Fibroblast of peridontal ligament (primary cell): ENCODE measurements around the gene HMGN4.
A peak's percentile ranks its signal among the peaks of the same experiment; 100 is the strongest.

Experiments
- DNase-seq: peaks from one replicate; pipeline ENCODE4 v3.0.0-alpha.2; 2010; ENCODE audit errors: extremely low read depth

Gene HMGN4

DNA sequence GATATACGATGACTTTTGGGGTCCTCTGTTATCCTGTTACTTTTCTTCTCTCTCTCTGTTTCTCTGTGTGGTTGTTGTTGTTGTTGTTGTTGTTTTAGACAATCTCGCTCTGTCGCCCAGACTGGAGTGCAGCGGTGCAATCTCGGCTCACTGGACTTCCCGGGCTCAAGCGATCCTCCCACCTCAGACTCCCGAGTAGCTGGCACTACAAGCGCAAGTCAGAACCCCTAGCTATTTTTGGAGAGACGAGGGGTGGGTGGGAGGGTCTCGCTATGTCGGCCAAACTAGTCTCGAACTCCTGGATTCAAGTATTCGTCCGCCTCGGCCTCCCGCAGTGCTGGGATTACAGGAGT, 39.5 kb downstream of the HMGN4 start:
- no peak for DNase-seq

DNA sequence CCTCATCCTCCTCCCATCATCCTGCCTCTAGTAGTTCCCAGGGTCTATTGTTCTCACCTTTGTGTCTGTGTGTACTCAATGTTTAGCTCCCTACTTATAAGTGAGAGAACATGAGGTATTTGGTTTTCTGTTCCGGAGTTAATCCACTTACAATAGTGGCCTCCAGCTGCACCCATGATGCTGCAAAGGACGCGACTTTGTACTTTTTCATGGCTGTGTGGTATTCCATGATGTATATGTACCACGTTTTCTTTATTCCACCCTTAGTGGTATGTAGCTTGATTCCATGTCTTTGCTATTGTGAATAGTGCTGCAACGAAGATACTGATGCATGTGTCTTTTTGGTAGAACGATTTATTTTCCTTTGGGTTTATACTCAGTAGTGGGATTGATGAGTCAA, 40.1 kb downstream of the HMGN4 start:
- DNase-seq = no peak

DNA sequence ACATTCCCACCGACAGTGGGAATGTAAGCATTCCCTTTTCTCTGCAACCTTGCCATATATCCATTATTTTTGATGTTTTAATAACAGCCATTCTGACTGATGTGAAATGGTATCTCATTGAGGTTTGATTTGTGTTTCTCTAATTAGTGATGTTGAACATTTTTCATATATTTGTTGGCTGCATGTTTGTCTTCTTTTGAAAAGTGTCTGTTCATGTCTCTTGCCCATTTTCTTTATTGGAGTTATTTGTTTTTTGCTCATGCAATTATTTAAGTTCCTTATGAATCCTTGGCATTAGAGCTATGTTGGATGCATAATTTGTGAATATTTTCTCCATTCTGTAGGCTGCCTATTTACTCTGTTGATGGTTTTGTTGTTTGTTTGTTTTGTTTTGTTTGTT, 40.6 kb downstream of the HMGN4 start:
- no peak for DNase-seq

DNA sequence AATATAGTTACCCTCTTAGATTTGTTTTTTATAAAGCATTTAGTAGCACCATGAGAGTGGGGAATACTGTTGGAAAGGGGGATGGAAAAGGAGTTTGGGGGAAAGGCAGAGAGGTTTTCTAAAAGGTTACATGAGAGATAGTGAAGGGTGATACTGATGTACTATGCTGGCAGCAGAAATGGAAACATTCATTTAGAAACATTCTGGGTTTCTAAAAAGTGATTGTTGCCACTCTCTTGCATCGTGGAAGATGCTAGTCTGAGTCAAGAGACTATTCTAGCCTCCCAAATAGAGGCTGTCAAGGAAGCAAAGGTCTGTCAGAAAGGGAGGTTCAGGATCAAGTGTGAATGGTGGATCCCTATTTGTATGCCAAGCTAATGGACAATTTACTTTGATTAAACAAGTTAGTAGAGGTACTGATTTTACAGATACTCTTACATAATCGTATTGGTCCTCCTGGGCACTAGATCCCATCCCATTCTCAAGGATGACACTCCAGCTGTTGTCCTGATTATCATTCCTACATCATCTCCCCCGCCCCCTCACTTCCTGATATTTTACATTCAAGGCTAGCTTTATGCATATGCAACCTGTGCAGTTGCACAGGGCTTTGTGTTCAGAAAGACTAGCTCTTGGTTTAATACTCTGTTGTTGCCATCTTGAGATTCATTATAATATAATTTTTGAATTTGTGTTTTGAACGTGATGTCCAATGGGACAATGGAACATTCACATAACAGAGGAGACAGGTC, 43.2 kb downstream of the HMGN4 start:
- DNase-seq = no peak

DNA sequence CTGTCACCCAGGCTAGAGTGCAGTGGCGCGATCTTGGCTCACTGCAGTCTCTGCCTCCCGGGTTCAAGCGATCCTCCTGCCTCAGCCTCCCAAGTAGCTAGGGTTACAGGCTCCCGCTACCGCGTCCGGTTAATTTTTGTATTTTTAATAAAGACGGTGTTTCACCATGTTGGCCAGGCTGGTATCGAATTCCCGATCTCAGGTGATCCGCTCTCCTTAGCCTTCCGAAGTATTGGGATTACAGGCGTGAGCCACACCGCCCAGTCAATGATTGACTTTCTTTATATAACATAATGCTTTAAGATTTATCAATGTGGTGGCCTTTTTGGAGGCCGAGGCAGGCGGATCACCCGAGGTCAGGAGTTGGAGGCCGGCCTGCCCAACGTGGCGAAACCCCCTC, 50.8 kb downstream of the HMGN4 start:
- no peak for DNase-seq

DNA sequence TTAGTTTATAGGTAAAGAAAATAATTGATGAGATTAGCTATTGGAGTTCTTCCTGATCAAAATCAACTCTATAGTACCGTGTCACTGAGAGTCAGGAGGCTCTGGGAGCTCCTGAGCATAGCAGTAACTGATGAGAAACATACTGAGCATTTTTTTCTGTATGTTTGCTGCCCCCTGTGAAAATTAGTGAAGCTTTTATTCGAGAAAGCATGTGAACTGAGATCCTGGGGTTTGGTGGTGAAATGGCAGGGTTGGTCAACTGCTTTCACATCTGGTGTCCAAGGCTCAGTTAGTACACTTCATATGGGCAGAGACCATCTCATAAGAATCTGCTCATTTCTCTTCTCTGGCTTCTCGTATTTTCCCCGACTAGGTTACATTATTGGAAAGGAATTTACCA, 54.5 kb downstream of the HMGN4 start:
- peak; percentile 17 for DNase-seq

DNA sequence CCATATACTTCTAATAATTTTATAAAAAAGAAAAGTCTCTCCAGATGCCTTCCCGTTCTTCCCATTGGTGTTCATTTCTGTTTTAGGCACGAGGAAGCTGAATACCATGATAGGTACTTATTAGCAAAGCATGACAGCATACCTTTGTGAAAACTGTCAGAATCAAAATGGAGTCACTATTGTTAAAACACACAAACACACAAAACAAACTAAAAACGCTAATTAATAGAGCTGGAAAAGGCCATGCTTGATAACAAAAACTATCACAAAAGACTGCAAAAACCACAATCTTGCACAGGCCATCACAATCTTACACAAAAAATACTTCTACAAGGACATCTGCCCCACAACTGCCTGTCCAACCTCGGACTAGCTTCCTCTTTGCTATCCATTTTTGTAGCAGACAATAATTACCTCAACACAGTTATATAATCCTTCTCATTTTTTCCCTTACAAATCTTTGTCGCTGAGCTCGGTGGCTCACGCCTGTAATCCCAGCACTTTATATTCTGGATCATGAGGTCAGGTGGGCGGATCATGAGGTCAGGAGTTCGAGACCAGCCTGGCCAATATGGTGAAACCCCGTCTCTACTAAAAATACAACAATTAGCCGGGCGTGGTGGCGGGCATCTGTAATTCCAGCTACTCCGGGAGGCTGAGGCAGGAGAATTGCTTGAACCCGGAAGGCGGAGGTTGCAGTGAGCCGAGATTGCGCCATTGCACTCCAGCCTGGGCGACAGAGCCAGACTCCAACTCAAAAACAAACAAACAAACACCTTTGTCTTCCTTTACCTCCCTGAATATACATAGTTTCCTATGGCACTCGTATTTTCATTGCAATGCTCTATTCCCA, 55.3 kb downstream of the HMGN4 start:
- DNase-seq = no peak

DNA sequence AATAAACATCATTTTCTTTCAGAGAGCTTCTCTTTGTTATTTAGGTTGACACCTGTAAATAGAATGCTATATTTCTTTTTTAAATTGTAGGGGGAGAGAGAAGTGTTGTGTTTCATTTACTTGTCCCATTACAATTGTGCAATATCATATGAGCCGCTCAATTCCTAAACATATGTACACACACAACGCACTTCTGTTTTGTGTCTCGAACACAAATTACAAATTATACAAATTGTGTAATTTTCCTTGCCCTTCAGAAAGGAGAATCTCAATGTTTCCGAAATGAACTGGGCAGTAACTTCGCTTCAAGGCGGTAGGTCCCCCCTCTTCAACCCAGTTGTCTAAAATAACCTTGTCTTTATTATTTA, 55.9 kb downstream of the HMGN4 start:
- DNase-seq = no peak

DNA sequence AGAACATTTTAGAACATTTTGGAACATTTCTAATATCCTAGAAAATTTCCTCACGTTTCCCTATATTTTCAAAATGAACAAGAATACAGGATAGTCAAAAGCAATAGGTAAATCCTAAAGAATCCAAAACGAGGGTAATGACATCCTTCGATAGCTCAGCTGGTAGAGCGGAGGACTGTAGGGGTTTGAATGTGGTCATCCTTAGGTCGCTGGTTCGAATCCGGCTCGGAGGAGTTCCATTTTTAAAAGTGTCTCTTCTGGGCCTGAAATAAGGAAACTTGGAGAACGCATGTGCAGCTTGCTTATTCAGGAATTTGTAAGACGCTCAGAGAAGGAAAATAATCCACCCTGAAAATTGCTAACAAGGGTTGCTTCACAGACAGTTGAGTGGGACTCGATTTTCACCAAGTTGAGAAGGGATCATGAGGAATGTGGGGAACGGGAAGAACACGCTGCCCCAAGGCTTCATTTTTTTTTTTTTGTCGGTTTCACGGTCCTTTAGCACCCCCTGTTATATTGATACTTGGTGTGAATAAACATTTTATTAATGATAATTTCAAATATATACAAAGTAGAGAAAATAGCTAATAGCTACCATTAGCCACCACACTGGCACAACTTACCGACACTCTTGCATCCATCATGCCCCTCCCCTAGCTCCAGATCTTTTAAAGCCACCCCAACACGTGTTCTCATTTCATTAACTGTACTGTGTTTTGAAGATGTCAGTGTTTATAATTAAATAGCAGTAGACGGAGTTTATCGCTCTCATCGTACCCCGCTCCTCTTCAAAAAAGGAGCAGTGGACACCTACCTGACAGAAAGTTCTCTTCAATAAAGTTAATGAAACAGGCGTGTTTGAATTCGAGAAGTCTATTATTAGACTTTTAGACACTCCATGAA, 56.8 kb downstream of the HMGN4 start:
- DNase-seq = peak; percentile 81

DNA sequence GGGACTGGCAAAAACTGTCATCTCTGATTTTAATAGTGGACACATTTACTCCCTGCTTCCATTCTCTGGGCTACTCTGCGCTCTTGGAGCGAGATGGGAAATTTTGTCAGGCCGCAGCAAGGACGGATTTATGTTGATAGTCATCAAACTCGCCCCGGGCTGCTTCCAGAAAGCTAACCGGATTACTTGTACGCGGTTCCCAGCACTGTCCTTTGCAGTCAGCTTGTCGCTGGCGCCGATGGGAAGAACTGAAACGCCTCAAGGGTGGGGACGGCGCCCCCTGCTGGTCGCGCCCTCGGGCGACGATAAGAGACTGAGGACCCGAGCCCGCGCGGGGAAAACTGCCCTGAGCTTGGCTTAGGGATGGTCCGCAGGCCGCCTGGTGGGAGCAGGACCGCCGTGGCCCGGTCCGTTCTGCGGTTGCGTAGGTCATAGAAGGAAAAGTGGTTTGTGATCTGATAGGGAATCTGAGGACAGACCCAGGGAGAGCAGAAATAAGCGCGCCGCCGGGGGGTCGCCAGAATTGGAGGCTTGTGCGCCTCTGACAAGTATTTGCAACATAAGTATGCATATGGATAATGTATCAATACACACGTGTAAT, 57.6 kb downstream of the HMGN4 start:
- peak; percentile 85 for DNase-seq
